HG02970 (cell line): Measurements from ENCODE around the gene RBM5.
"Not testable (repeated sequence)": the region's sequence is repeated elsewhere in the genome, so short reads cannot be mapped to it uniquely, and the experiment has no call there.

ENCODE experiments used
- ATAC-seq: cut with Tn5 transposase; IDR thresholded peaks from one replicate; pipeline ENCODE4 v1.9.1; 2021; ENCODE audit warnings: mild to moderate bottlenecking, moderate library complexity, moderate number of reproducible peaks; ENCODE audit not compliant: unreplicated experiment, low FRiP score

The RBM5 gene

GRCh38 chr3:50088725-50089608, at the start of gene RBM5:
Gene RBM5, plus strand, starts transcription at chr3:50088919. Its CDS starts 1,516 bp downstream, at chr3:50090435.
- ATAC-seq = peak; percentile 97

- no peak for ATAC-seq
Observed at GRCh38 chr3:50044976-50045375, 43.7 kb upstream of the RBM5 start.

GRCh38 chr3:50047426-50047825, 41.3 kb upstream of the RBM5 start:
- no peak for ATAC-seq

GRCh38 chr3:50050361-50050760, 38.4 kb upstream of the RBM5 start:
- no peak for ATAC-seq

GRCh38 chr3:50057756-50058155, 31.0 kb upstream of the RBM5 start:
- no peak for ATAC-seq

GRCh38 chr3:50068134-50068533, 20.6 kb upstream of the RBM5 start:
- no peak for ATAC-seq

- ATAC-seq = no peak
Observed at GRCh38 chr3:50078091-50078490, 10.6 kb upstream of the RBM5 start.

GRCh38 chr3:50078622-50079021, 10.1 kb upstream of the RBM5 start:
- no peak for ATAC-seq

- ATAC-seq = not testable (repeated sequence)
Observed at GRCh38 chr3:50084951-50085350, 3.8 kb upstream of the RBM5 start.

GRCh38 chr3:50089609-50089945, 858 bp downstream of the RBM5 start:
- ATAC-seq = no peak

- ATAC-seq = no peak
Observed at GRCh38 chr3:50090984-50091383, 2.3 kb downstream of the RBM5 start.

GRCh38 chr3:50095352-50095998, 6.8 kb downstream of the RBM5 start:
- ATAC-seq = no peak

GRCh38 chr3:50100386-50100785, 11.7 kb downstream of the RBM5 start:
- no peak for ATAC-seq

GRCh38 chr3:50100956-50101845, 12.5 kb downstream of the RBM5 start:
- no peak for ATAC-seq

- ATAC-seq = no peak
Observed at GRCh38 chr3:50102558-50102957, 13.8 kb downstream of the RBM5 start.

GRCh38 chr3:50111757-50112156, 23.0 kb downstream of the RBM5 start:
- no peak for ATAC-seq

- ATAC-seq = no peak
Observed at GRCh38 chr3:50112462-50112861, 23.7 kb downstream of the RBM5 start.

GRCh38 chr3:50117120-50117519, 28.4 kb downstream of the RBM5 start:
- ATAC-seq = no peak

- ATAC-seq = no peak
Observed at GRCh38 chr3:50118237-50118636, 29.5 kb downstream of the RBM5 start.

- no peak for ATAC-seq
Observed at GRCh38 chr3:50119786-50120185, 31.1 kb downstream of the RBM5 start.
